Measurements from ENCODE around the gene STPG3. TPM values are rescaled to one million over a fixed set of nuclear protein-coding genes. Genes with fewer than 3 reads are reported as not detected.

STPG3 gene
- total and polyA plus RNA-seq, 2 of the 4 experiments (the other 2 are of a cell fraction) = not detected

GRCh38 chr9:137253717-137254623, 2.9 kb downstream of the STPG3 start (continued):
- TF ChIP-seq RFX5 (IDR thresholded peaks at IDR 0.05; ENCODE audit: low read depth, low read length) (no peak), POLR2A (IDR thresholded peaks at IDR 0.05; ENCODE audit: low read depth, low read length) (no peak), BHLHE40 (IDR thresholded peaks at IDR 0.05; ENCODE audit: low read depth, low read length) (no peak)

Measured in IMR-90 (cell line).